Type B pancreatic cell (in vitro differentiated cells): ENCODE results near the gene MICAL3. TPM values are rescaled to one million over a fixed set of nuclear protein-coding genes. Genes with fewer than 3 reads are reported as not detected.

Experiments used
- DNase-seq: peaks from one replicate; pipeline ENCODE4 v3.0.0; 2021; ENCODE audit warnings: mixed read lengths; ENCODE audit not compliant: unreplicated experiment; ENCODE audit errors: extremely low spot score
- H3K27ac Mint-ChIP-seq: 2 replicates; pipeline ENCODE4 v1.8.0; 2021; ENCODE audit warnings: mild to moderate bottlenecking, mixed read lengths
- H3K27me3 Mint-ChIP-seq: 2 replicates; pipeline ENCODE4 v1.8.0; 2021; ENCODE audit warnings: mixed read lengths
- H3K36me3 Mint-ChIP-seq: 2 replicates; pipeline ENCODE4 v1.8.0; 2021; ENCODE audit warnings: mixed read lengths
- H3K4me1 Mint-ChIP-seq: one replicate; pipeline ENCODE4 v1.8.0; 2021; ENCODE audit warnings: mixed read lengths; ENCODE audit not compliant: unreplicated experiment
- H3K4me3 Mint-ChIP-seq: 2 replicates; pipeline ENCODE4 v1.8.0; 2021; ENCODE audit warnings: mild to moderate bottlenecking, mixed read lengths
- H3K9me3 Mint-ChIP-seq: 2 replicates; pipeline ENCODE4 v1.8.0; 2021; ENCODE audit warnings: mixed read lengths
- CTCF ChIP-seq: fragments of 200-600 bp; sonication (generic); conservative IDR thresholded peaks from 2 replicates; pipeline ENCODE4 v1.5.0; 2021; ENCODE audit warnings: antibody characterized with exemption, mild to moderate bottlenecking
- total RNA-seq: library from RNA; stranded (reverse); gene quantifications from 2 replicates; pipeline ENCODE4 v1.2.1, GENCODE V29; 2021; ENCODE audit warnings: low replicate concordance

The MICAL3 gene
- total RNA-seq, 1 donor from 2014 or later, result 56.4 TPM

DNA sequence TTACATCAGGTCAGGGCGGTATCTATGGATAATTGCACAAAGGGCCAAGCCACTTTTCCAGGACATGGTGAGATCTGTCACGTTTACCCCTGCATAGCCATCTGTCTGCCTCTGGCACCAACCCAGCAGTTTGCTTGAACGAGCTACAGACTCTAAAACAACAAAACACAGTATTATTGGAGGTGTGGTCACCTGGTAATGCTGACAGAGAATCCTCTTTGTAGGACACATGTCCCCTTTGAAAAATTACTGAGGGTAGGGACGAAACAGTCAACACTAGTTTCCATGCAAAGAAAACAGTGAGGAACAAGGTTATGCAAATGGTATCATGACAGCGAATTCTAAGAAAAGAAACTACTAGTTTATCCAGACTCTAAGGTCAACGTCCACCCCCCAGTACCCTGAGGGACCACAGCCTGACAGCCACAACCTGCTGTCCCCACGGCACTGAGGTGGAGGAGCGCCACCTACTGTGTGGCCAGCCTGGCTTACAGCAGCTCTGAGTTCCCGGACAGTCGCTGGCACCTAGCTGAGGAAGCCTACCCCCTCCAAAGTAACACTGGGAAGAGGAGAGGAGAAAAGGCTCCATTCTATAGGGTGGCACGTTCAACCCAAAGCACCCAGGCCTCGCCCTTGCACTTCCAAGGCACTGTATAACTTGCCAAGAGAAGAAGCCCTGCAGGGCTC lies 132.7 kb downstream of the MICAL3 start:
- no peaks in the 10 kb centered on the region for H3K27me3 Mint-ChIP-seq
- peak; percentile 48 for TF ChIP-seq CTCF
- H3K36me3 Mint-ChIP-seq, result peaks cover 31% of the 10 kb centered on the region
- DNase-seq, result no peak
- H3K4me3 Mint-ChIP-seq, result no peak overlapping the region
- H3K9me3 Mint-ChIP-seq, result no peaks in the 10 kb centered on the region
- peaks cover 11% of the 10 kb centered on the region for H3K4me1 Mint-ChIP-seq
- H3K27ac Mint-ChIP-seq, result peak overlapping the region; percentile 59

DNA sequence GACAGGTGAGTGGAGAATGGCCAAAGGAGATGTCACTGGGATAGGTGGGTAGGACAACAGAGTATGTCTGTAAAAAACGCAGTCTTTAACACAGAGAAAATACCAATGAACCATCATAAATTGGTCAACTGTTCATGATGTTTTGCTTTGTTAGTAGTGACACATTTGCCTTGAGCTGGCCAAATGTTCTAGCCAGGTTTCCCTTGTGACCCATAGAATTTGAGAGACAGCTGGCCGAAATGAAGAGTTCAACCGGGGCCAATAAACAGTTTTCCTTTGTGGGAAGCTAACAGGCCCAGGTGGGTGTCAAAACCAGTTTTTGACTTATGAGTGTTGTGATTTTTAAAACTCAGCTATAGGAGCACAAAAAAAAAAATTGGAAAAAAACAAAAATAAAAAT lies 133.5 kb downstream of the MICAL3 start:
- H3K27me3 Mint-ChIP-seq, result no peaks in the 10 kb centered on the region

GRCh38 chr22:17890245-17890671 lies 134.1 kb downstream of the MICAL3 start:
- Mint-ChIP-seq H3K9me3 (no peaks in the 10 kb centered on the region), H3K4me3 (no peak overlapping the region), H3K4me1 (peaks cover 11% of the 10 kb centered on the region), H3K27me3 (no peaks in the 10 kb centered on the region), H3K27ac (peak overlapping the region; percentile 59), H3K36me3 (peaks cover 27% of the 10 kb centered on the region)
- DNase-seq, result no peak
- no peak for TF ChIP-seq CTCF

More for the DNA sequence above, 133.5 kb downstream of the MICAL3 start:
- no peaks in the 10 kb centered on the region for H3K9me3 Mint-ChIP-seq
- peaks cover 27% of the 10 kb centered on the region for H3K36me3 Mint-ChIP-seq
- H3K4me3 Mint-ChIP-seq, result no peak overlapping the region
- H3K4me1 Mint-ChIP-seq, result peaks cover 11% of the 10 kb centered on the region
- peak overlapping the region; percentile 59 for H3K27ac Mint-ChIP-seq
- TF ChIP-seq CTCF, result no peak
- no peak for DNase-seq

DNA sequence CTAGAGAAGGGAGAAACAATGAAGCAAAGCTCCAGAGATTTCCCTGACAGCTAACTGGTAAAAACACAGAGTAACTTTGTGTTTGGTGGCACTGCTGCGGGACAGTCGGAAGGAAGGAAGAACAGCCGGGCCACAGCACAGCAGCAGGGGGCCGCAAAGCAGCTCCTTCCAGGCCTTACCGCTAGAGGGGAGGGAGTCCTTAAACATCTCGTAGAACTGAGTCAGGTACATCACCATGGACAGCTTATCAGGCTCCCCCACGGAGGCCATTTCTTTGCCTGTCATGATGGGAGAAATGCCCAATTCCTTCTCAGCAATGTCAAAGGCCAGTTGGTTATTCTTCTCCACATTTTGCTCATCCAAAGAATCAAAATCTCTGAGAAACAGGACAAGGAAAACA lies 135.5 kb downstream of the MICAL3 start:
- Mint-ChIP-seq H3K36me3 (peaks cover 27% of the 10 kb centered on the region), H3K4me1 (peaks cover 11% of the 10 kb centered on the region), H3K9me3 (no peaks in the 10 kb centered on the region), H3K27ac (no peak overlapping the region), H3K4me3 (no peak overlapping the region), H3K27me3 (no peaks in the 10 kb centered on the region)
- peak; percentile 60 for TF ChIP-seq CTCF
- no peak for DNase-seq

DNA sequence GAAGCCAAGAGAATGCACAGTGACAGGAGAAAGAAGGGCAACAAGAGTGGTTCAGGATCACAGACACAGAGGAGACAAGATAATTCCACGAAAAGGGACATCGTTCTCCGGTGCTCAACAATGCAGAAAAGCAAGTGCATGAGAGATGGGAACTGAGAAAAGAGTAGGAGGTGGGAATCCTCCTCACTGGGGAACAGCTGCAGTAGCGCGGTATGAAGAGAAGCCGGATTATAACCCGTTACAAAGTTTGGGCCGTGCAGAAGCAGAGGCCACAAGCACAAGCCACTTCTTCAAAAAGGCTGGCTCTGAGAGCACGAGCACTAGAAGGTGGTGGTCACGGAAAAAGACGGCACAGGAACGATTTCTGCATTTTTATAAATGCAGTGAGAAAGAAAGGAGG lies 135.9 kb downstream of the MICAL3 start:
- H3K27me3 Mint-ChIP-seq, result no peaks in the 10 kb centered on the region
- no peak for TF ChIP-seq CTCF
- H3K9me3 Mint-ChIP-seq, result no peaks in the 10 kb centered on the region
- H3K4me3 Mint-ChIP-seq, result no peak overlapping the region
- peaks cover 27% of the 10 kb centered on the region for H3K36me3 Mint-ChIP-seq
- H3K27ac Mint-ChIP-seq, result no peak overlapping the region
- DNase-seq, result no peak
- H3K4me1 Mint-ChIP-seq, result peaks cover 11% of the 10 kb centered on the region

DNA sequence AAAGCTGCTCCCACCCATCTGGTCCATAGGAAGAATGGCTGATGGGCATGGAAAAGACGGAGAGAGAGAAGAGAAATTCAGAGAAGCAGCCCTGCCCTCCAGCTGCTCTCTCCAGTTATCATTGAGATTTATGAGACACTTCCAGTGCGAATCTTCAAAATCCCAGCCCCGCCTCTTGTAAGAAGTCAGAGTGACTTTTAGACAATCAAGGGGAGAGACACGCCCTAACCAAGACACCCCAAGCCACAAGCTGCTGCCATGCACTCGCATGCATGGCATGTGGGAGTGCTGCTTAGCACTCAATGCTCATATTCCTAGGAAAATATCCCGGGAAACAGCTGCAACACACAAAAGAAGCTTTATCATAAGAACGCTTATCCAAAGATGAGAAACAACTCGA lies 139.5 kb downstream of the MICAL3 start:
- Mint-ChIP-seq H3K27ac (no peak overlapping the region), H3K27me3 (no peaks in the 10 kb centered on the region), H3K36me3 (peaks cover 18% of the 10 kb centered on the region), H3K9me3 (no peaks in the 10 kb centered on the region), H3K4me3 (no peak overlapping the region), H3K4me1 (no peaks in the 10 kb centered on the region)
- no peak for TF ChIP-seq CTCF
- no peak for DNase-seq
